Natural killer cell (primary cell): ENCODE data around the gene CRYBA2. TPM values are rescaled to one million over a fixed set of nuclear protein-coding genes. Genes with fewer than 3 reads are reported as not detected.

Source experiments
- ATAC-seq, 3 donors: fragments of 150-1000 bp in 2 of 3; fragments of 200-7000 bp in 1 of 3; cut with Tn5 transposase; 1 replicate in 1 of 3; 2 replicates in 2 of 3; pipeline ENCODE4 v1.10.0; 2021; ENCODE audit warnings: mild to moderate bottlenecking in 2 of 3, moderate library complexity in 2 of 3
- DNase-seq, 2 donors: peaks; one replicate each; pipeline versions ENCODE4 v3.0.0 to v3.0.0-alpha.2; 2013 to 2021; ENCODE audit warnings: mixed read lengths in 1 of 2
- H3K27ac ChIP-seq: one replicate; pipeline ENCODE4 v1.5.1; 2013; ENCODE audit warnings: mild to moderate bottlenecking, low read length
- H3K27me3 ChIP-seq: one replicate; pipeline ENCODE4 v1.6.1; 2013; ENCODE audit warnings: low read length; ENCODE audit not compliant: control insufficient read depth, insufficient read depth
- H3K36me3 ChIP-seq: one replicate; pipeline ENCODE4 v1.6.1; 2013; ENCODE audit warnings: low read length; ENCODE audit not compliant: control insufficient read depth, insufficient read depth
- H3K4me1 ChIP-seq: one replicate; pipeline ENCODE4 v1.6.1; 2013; ENCODE audit warnings: low read length; ENCODE audit not compliant: control insufficient read depth, insufficient read depth
- H3K4me3 ChIP-seq: one replicate; pipeline ENCODE4 v1.5.1; 2013; ENCODE audit warnings: low read length
- H3K9me3 ChIP-seq: one replicate; pipeline ENCODE4 v1.6.1; 2013; ENCODE audit warnings: low read length; ENCODE audit not compliant: control insufficient read depth, insufficient read depth
- H3K27ac Mint-ChIP-seq, 2 donors: one replicate each; pipeline ENCODE4 v1.8.0; 2022; ENCODE audit warnings: mild to moderate bottlenecking in 2 of 2, mixed read lengths in 2 of 2, moderate library complexity in 1 of 2
- H3K27me3 Mint-ChIP-seq, 2 donors: one replicate each; pipeline ENCODE4 v1.8.0; 2022; ENCODE audit warnings: low read depth in 2 of 2, mixed read lengths in 2 of 2
- H3K36me3 Mint-ChIP-seq: one replicate; pipeline ENCODE4 v1.8.0; 2022; ENCODE audit warnings: mixed read lengths
- H3K4me1 Mint-ChIP-seq, 2 donors: one replicate each; pipeline ENCODE4 v1.8.0; 2022; ENCODE audit warnings: mixed read lengths in 2 of 2
- H3K4me3 Mint-ChIP-seq: one replicate; pipeline ENCODE4 v1.8.0; 2022; ENCODE audit warnings: mild to moderate bottlenecking, moderate library complexity, mixed read lengths
- H3K9me3 Mint-ChIP-seq, 2 donors: one replicate each; pipeline ENCODE4 v1.8.0; 2022; ENCODE audit warnings: mixed read lengths in 2 of 2
- WGBS: methylation state at CpG from one replicate; pipeline ENCODE4 v1.1.7; 2013; ENCODE audit warnings: missing lambda C conversion rate; ENCODE audit not compliant: insufficient coverage; 5-methylcytosine and 5-hydroxymethylcytosine counted together
- intact Hi-C: fragments of 100-400 bp; cut with micrococcal nuclease; formaldehyde crosslinking; loops from one replicate; pipeline ENCODE4 v1.14.2; 2022
- total RNA-seq, 4 donors: library from RNA; stranded (reverse); fragments of 120-200 nt in 1 of 4; gene quantifications; one replicate each; pipeline versions ENCODE4 v1.2.3 to v1.2.4, GENCODE V29; 2013 to 2022
- TF ChIP-seq, protein P1 (sequence below): fragments of 200-600 bp; IDR thresholded peaks from one replicate; pipeline ENCODE4 v1.8.0; 2022; ENCODE audit warnings: antibody characterized with exemption

The CRYBA2 gene
- total RNA-seq, 3 donors from 2014 or later (not counting 1 experiment from before 2014, with no cell fraction given), result not detected

DNA sequence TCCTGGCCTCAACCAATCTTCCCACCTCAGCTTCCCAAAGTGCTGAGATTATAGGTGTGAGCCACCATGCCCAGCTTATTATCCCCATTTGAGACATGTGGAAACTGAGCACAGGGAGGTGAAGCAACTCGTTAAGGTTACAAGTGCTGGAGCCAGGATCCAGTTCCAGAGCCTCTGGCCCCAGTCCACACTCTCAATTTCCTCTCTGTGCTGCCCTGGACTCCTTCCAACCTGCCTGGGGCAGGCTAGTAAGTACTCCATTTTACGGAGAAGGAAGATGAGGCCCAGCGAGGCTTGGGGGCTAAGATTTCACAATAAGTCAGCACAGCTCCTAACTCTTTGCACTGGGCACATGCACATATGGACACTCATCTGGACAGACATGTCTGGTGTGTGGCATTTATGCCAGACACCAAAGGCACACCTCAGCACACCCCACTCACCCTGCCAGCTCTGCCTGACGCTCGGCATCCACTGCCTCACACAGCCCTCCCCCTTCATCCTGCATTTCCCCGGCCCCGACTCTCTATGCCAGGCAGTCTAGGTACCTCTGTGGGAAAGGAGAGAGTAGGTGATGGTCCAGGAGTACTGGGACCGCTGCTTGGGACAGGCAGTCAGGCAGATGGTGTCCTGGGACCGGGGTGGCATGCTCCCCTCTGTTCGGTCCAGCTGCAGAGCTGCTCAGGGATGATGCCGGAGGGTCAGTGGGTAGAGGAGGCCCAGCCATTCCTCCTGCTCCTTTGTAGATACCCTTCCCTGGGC, 27.6 kb upstream of the CRYBA2 start:
- Mint-ChIP-seq H3K27ac (no peak overlapping the region), H3K36me3 (no peaks in the 10 kb centered on the region), H3K9me3 (no peaks in the 10 kb centered on the region), H3K27me3 (peaks cover 4 to 5% of the 10 kb centered on the region in 2 donors), H3K4me3 (no peak overlapping the region), H3K4me1 (no peaks in the 10 kb centered on the region)
- 86% methylated on average over 10 of the region's 11 CpGs for WGBS
- TF ChIP-seq, protein P1, sequence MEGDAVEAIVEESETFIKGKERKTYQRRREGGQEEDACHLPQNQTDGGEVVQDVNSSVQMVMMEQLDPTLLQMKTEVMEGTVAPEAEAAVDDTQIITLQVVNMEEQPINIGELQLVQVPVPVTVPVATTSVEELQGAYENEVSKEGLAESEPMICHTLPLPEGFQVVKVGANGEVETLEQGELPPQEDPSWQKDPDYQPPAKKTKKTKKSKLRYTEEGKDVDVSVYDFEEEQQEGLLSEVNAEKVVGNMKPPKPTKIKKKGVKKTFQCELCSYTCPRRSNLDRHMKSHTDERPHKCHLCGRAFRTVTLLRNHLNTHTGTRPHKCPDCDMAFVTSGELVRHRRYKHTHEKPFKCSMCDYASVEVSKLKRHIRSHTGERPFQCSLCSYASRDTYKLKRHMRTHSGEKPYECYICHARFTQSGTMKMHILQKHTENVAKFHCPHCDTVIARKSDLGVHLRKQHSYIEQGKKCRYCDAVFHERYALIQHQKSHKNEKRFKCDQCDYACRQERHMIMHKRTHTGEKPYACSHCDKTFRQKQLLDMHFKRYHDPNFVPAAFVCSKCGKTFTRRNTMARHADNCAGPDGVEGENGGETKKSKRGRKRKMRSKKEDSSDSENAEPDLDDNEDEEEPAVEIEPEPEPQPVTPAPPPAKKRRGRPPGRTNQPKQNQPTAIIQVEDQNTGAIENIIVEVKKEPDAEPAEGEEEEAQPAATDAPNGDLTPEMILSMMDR, result no peak
- Histone ChIP-seq H3K27me3 (no peaks in the 10 kb centered on the region), H3K9me3 (no peaks in the 10 kb centered on the region), H3K36me3 (no peaks in the 10 kb centered on the region), H3K27ac (no peak overlapping the region), H3K4me3 (no peak overlapping the region), H3K4me1 (no peaks in the 10 kb centered on the region)
- intact Hi-C loops, result no loop called here
- ATAC-seq (no peak), DNase-seq (no peak)

DNA sequence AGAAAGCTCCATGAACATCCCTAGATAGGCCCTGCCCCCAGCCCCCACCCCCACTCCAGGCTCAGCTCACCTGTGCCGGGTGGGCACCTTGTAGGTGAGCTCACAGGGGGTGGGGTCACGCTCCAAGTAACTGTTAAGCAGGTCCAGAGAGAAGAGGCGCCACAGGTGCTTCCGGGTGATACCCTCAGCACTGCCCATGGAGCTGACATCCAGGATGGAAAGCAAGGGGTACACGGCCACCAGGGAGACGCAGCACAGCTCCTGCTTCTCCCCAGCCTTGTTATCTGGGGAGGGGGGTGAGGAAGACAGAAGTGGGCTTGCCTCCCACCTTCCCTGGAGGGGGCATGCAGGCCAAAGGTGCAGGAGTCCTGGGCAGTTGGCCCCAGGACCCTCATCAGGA, 26.2 kb upstream of the CRYBA2 start:
- H3K36me3 Mint-ChIP-seq, result no peaks in the 10 kb centered on the region
- DNase-seq (no peak), ATAC-seq (no peak)
- no peaks in the 10 kb centered on the region for H3K4me1 Mint-ChIP-seq
- 78% methylated on average over 6 of the region's 6 CpGs for WGBS
- no peak overlapping the region for H3K27ac Mint-ChIP-seq
- H3K9me3 ChIP-seq, result no peaks in the 10 kb centered on the region
- H3K27me3 Mint-ChIP-seq, result peaks cover 4 to 6% of the 10 kb centered on the region in 2 donors
- H3K27ac ChIP-seq, result no peak overlapping the region
- intact Hi-C loops, result no loop called here
- no peaks in the 10 kb centered on the region for H3K27me3 ChIP-seq
- no peak overlapping the region for H3K4me3 ChIP-seq
- H3K36me3 ChIP-seq, result no peaks in the 10 kb centered on the region
- no peaks in the 10 kb centered on the region for H3K4me1 ChIP-seq
- TF ChIP-seq, protein P1, result no peak
- no peak overlapping the region for H3K4me3 Mint-ChIP-seq
- no peaks in the 10 kb centered on the region for H3K9me3 Mint-ChIP-seq

DNA sequence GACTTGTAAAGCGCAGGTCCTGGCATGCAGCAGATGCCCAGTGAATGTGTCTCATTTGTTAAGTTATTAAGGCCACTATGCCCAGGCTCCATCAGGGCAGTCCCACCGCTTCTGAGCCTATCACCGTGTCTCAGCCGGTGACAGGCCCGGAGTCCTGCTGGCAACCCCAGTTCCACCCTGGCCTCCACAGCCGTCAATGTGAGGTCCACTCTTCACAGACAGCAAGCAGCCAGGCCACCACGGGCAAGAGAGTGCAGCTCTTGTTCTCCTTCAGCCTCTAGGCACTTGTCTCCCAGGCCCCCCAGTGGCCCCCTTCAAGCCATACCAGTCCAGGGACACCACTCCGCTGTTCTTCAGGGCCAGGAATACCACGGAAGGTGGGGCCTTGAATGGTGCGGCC, 25.5 kb upstream of the CRYBA2 start:
- Mint-ChIP-seq H3K4me3 (no peak overlapping the region), H3K9me3 (no peaks in the 10 kb centered on the region), H3K36me3 (no peaks in the 10 kb centered on the region), H3K27me3 (peaks cover 4 to 11% of the 10 kb centered on the region in 2 donors), H3K27ac (no peak overlapping the region), H3K4me1 (no peaks in the 10 kb centered on the region)
- Histone ChIP-seq H3K27me3 (no peaks in the 10 kb centered on the region), H3K27ac (no peak overlapping the region), H3K9me3 (no peaks in the 10 kb centered on the region), H3K4me3 (no peak overlapping the region), H3K4me1 (no peaks in the 10 kb centered on the region), H3K36me3 (no peaks in the 10 kb centered on the region)
- 88% methylated on average over 10 of the region's 10 CpGs for WGBS
- intact Hi-C loops, result no loop called here
- no peak for DNase-seq
- no peak for ATAC-seq
- TF ChIP-seq, protein P1, result no peak

DNA sequence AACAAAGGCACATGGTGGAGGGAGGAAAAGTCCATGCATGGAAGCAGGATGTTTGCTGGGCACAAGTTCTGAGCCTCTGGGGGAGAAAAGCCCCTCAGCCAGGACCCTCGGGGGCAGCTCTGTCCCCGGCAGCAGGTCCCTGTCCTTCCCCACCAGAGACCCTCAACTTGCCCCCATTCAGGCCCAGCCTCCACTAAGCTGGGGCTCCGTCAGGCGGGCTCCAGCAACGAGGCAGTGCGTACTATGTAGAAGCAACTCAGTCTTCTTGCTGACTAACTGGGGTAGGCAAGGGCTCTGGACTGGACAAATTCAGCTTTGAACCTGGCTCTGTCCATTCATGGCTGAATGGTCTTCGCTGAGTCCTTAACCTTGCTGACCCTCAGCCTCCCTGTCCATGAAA, 25.1 kb upstream of the CRYBA2 start:
- Mint-ChIP-seq H3K9me3 (no peaks in the 10 kb centered on the region), H3K27ac (no peak overlapping the region)
- no peaks in the 10 kb centered on the region for H3K27me3 ChIP-seq

More for the DNA sequence above, 25.1 kb upstream of the CRYBA2 start:
- Mint-ChIP-seq H3K4me3 (no peak overlapping the region), H3K27me3 (peaks cover 6 to 11% of the 10 kb centered on the region in 2 donors), H3K36me3 (no peaks in the 10 kb centered on the region), H3K4me1 (no peaks in the 10 kb centered on the region)
- Histone ChIP-seq H3K27ac (no peak overlapping the region), H3K9me3 (no peaks in the 10 kb centered on the region), H3K4me3 (no peak overlapping the region), H3K36me3 (no peaks in the 10 kb centered on the region), H3K4me1 (no peaks in the 10 kb centered on the region)
- TF ChIP-seq, protein P1, result no peak
- intact Hi-C loops, result no loop called here
- ATAC-seq, result no peak
- DNase-seq, result no peak
- 81% methylated on average over 7 of the region's 7 CpGs for WGBS
